CD4-positive, alpha-beta T cell treated with Interleukin-6 for 4 hours (primary cell): Measurements from ENCODE around the gene UNC45B.
"Not testable (repeated sequence)": the region's sequence is repeated elsewhere in the genome, so short reads cannot be mapped to it uniquely, and the experiment has no call there.

Experiments used
- DNase-seq: peaks from one replicate; pipeline ENCODE4 v3.0.0-alpha.2; 2020; ENCODE audit warnings: mixed read lengths

Gene UNC45B, protein sequence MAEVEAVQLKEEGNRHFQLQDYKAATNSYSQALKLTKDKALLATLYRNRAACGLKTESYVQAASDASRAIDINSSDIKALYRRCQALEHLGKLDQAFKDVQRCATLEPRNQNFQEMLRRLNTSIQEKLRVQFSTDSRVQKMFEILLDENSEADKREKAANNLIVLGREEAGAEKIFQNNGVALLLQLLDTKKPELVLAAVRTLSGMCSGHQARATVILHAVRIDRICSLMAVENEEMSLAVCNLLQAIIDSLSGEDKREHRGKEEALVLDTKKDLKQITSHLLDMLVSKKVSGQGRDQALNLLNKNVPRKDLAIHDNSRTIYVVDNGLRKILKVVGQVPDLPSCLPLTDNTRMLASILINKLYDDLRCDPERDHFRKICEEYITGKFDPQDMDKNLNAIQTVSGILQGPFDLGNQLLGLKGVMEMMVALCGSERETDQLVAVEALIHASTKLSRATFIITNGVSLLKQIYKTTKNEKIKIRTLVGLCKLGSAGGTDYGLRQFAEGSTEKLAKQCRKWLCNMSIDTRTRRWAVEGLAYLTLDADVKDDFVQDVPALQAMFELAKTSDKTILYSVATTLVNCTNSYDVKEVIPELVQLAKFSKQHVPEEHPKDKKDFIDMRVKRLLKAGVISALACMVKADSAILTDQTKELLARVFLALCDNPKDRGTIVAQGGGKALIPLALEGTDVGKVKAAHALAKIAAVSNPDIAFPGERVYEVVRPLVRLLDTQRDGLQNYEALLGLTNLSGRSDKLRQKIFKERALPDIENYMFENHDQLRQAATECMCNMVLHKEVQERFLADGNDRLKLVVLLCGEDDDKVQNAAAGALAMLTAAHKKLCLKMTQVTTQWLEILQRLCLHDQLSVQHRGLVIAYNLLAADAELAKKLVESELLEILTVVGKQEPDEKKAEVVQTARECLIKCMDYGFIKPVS

DNA sequence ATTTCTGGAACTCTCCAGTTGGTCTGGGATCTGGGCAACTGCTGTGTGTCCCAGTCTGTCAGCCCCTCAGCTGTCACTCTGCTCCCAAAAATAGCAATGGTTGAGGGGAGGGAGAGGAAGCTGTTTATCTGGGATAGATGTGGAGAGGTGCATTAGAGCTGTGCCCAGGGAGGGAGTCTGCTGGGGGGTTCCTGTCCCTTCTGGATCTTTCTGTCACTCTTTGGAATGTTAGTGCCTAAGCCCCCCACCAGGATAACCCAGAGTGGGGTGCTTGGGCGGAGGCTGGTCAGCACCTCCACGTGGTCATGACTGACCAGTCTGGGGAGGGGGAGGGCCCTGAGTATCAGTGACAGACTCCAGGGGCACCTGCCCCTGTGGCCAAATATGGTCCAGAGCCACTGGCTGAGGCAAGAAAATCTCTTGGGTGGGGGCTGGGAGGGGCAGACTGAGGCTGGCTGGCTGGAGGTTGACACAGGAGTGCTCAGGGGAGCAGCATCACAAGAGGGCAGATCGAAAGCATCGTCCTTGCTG, at the start of gene UNC45B:
Gene UNC45B, plus strand, starts transcription at position 443 of the 531 bp plus-strand sequence. CDS start 447 bp downstream, outside the sequence.
- DNase-seq = no peak

DNA sequence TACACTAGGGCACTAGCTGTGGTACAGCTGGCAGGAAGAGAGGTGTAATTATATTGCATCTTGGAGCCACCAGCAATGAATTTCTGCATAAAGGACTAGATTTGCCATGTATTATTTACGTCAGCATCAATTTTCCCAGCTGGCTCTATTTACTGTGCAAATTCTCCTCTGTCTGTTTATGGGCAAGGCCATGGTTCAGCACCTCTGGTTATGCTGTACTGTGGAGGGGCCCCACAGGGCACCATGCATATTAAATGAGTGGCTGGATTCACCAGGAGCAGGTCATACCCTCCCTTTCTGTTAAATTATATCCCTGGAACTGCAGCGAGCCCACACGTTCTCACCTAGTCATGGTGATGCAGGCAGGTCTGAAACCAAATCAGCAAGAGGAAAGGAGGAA, 47.7 kb upstream of the UNC45B start:
- DNase-seq = no peak

GRCh38 chr17:35101036-35101435, 46.6 kb upstream of the UNC45B start:
- DNase-seq = no peak

- DNase-seq = no peak
Observed at GRCh38 chr17:35101725-35102124, 45.9 kb upstream of the UNC45B start.

DNA sequence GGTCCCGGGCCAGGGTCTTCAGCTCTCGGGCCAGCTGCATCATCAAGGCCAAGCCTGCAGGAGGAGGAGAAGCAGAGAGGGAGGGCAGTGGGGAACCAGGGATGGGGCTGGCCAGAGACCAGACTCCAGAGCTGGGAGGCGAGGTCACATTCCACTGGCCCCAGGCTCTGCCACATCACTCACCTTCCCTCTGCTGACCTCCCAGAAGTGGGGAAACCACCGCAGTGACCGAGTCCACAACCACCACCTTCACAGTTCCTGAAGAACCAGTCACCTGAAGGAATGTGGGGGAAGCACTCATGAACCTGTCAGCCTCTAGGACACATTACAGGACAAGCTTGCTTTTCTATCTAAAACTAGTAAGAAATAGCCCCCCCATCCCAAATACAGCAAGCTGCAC, 44.3 kb upstream of the UNC45B start:
- DNase-seq = no peak

DNA sequence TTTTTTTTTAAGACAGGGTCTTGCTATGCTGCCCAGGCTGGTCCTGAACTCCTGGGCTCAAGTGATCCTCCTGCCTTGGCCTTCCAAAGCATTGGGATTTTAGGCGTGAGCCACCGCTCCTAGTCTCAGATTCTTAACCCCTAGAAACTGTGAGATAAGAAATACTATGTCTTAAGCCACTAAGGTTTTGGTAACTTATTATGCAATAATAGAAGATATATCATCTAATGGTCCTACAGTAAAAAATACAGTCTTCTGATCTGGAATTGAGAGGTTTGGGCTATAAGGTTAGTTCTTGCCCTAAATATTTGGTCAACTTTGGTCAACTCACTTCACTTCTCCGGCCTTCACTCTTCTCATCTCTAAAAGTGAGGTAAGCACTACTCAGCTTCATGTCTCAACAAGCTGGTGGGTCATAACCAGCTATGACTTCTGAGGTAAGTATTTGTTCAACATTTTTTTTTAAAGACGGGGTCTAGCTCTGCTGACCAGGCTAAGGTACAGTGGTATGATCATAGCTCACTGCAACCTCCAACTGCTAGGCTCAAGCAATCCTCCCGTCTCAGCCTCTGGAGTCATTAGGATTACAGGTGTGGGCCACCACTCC, 42.7 kb upstream of the UNC45B start:
- DNase-seq = no peak

- not testable (repeated sequence) for DNase-seq
Observed at GRCh38 chr17:35110791-35111190, 36.8 kb upstream of the UNC45B start.

DNA sequence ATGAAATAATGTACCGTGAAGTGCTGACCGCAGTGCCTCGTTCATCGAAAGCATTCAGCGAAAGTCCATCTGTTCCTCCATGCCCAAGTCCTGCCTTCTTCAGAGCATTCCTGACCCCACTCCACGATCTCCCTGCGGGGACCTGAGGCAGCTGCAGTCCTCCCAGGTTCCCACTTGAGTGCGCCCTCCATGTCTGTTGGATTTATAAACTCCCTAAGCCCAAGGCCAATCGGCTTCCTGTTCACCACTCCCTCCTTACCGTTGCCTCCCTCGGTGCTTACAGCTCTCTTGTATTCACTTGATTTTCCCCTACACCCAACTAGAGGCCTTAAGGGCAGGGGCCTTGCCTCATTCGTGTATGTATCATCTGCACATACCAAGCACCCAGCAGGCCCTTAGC, 30.8 kb upstream of the UNC45B start:
- DNase-seq = no peak

DNA sequence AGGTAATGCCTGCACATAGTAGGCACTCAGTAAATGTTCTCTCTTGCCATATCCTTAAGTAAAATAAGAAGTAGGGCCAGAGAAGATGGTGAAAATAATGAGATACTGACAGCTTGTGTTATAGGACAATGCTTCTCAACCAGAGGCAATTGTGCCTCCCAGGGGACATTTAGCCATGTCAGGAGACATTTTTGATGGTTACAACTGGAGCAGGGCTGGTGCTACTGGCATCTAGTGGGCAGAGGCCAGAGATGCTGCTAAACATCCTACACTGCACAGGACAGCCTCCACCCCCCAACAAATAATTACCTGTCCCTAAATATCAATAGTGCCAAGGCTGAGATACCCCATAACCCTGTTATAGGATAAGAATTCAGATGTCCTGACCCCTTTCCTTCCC, 29.6 kb upstream of the UNC45B start:
- DNase-seq = peak; percentile 45

- peak; percentile 84 for DNase-seq
Observed at GRCh38 chr17:35119370-35120165, 28.0 kb upstream of the UNC45B start, which contains the start of gene RAD51D. Gene RAD51D, minus strand, starts transcription at chr17:35119860. Its CDS starts 247 bp downstream, at chr17:35119613.

- DNase-seq = no peak
Observed at GRCh38 chr17:35121315-35121714, 26.3 kb upstream of the UNC45B start, which contains the start of gene FNDC8. Gene FNDC8, plus strand, starts transcription at chr17:35121615. Its CDS starts 79 bp downstream, at chr17:35121694.

DNA sequence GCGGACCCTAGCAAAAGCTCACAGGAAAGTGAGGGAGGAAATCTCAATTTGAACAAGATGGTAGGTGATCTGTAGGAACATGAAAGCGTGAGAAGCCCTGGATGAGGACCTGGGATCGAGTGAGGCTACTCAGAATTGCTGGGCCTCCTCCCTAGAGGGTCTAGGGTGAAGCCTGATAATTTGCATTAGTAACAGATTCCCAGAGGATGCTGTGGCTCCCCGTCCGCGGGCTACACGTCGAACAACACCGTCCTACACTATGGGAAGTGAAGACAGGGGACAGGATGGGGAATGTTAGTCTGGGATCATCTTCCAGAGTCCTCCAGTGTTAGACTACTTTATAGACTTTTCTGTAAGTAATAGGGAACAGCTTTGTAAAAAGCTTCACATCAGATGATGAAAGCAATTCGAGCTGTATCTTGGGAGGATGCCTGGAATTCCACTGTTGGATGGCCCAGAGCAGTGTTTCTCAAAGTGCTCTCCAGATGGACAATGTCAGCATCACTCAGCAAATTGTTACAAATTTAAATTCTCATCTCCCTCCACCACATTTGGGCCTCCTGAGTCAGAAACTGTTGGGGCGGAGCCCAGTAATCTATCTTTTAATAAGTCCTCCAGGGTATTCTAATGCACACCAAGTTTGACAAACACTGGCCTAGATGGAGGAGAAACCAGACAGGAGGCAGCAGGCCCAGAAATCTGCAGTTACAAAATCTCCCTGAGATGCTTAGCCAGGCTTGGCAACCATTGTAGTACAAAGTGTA, 19.7 kb upstream of the UNC45B start:
- no peak for DNase-seq

DNA sequence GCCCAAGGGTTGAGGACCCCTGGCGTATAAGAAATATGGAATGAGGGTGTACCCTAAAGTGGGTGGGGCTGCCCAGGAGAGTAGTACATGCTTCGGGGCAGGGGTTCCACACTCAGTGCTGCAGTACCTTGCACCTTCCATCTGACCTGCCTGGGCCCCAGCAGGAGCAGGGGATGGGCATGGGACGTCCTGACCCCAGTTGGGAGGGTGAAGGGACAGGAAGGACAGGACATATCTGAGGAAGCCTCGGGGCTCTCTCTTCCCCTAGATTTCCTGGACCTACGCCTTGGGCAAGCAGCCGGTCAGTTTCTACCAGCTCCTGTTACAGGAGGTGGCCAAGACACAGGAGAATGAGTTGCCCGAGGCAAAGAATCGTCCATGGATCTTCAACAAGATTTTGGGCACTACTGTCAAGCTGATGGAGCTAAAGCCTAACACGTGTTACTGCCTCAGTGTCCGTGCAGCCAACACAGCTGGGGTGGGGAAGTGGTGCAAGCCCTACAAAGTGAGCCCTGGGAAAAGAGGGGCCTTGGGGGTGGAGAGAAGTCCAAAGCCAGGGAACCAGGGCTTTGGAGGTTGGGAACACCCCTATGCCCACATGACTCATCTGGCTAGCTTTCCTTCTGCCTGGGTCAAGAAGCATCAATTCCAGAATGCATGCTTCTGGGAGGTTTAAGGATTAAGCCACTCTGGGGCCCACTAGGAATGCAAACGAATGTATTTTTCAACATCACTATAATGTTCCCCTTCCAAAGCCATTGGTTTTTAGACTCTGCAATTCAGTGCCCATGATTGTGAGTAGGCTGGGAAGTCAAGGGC, 18.3 kb upstream of the UNC45B start:
- DNase-seq = no peak

- no peak for DNase-seq
Observed at GRCh38 chr17:35129973-35130351, 17.7 kb upstream of the UNC45B start.

- DNase-seq = no peak
Observed at GRCh38 chr17:35130392-35130791, 17.2 kb upstream of the UNC45B start.

- no peak for DNase-seq
Observed at GRCh38 chr17:35132099-35132498, 15.5 kb upstream of the UNC45B start.

DNA sequence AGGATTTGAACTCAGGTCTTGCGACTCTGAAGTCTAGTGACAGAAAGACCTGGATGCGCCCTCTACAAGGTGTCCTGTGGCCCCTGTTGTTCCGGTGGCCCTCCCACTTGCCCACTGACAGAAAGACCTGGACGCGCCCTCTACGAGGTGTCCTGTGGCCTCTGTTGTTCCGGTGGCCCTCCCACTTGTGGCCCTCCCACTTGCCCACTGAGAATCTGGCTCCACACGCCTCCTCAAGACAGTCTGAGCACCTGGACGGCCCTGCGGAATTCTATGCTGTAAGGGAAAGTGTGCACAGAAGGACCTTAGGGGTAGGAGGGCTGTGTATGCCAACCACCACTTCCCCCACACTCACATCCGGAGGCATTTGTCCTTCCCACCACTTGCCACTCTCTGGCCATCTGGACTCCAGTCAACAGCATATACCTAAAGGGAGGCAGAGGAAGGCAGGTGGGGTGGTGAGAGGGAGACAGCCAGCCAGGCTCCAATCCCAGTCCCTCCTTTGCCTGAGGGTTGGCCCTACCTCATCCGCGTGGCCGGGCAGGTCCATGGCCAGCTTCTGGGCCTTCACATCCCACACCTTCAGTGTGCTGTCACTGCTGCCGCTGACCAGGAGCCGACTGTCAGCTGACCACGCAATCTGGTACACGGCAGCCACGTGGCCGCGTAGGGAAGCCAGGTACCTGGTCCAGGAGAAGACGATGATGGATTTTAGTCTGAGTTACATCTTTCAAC, 14.6 kb upstream of the UNC45B start:
- DNase-seq = no peak

DNA sequence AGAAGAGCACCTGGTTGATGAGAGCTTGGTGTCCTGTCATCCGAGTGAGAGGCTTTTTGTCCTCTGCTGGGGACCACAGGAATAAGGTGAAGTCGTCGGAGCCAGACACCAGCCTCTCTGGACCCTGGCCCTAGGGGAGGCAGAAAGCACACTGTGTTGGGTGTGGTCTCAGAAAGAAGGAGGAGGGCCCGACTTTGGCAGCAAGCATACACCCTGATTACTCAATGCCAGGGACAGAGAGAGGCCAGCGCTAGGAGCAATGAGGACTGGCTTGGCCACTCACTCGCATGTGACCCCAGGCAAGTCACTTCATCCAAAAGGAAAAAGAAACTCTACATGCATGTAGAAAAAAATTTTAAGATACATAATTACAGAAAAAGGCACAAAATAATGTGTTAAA, 12.3 kb upstream of the UNC45B start:
- DNase-seq = no peak

- DNase-seq = no peak
Observed at GRCh38 chr17:35138218-35138617, 9.4 kb upstream of the UNC45B start.
